ENCODE data around the gene VPS13C.

- TF ChIP-seq CTCF (IDR thresholded peaks at IDR 0.05; ENCODE audit: low read depth, low read length, poor library complexity, severe bottlenecking), result no peak
- TF ChIP-seq EZH2phosphoT487 (IDR thresholded peaks at IDR 0.05; ENCODE audit: borderline replicate concordance, low read length), result no peak
Measured at GRCh38 chr15:61974759-61975158, 85.5 kb downstream of the VPS13C start.
